NCI-H446 treated with DMSO at 0.1 percent for 48 hours (cell line): ENCODE results near the gene ASXL1.

Source experiments
- DNase-seq: peaks from one replicate; lab custom pipeline; 2025; lab: John Stamatoyannopoulos, UW

ASXL1 gene

DNA sequence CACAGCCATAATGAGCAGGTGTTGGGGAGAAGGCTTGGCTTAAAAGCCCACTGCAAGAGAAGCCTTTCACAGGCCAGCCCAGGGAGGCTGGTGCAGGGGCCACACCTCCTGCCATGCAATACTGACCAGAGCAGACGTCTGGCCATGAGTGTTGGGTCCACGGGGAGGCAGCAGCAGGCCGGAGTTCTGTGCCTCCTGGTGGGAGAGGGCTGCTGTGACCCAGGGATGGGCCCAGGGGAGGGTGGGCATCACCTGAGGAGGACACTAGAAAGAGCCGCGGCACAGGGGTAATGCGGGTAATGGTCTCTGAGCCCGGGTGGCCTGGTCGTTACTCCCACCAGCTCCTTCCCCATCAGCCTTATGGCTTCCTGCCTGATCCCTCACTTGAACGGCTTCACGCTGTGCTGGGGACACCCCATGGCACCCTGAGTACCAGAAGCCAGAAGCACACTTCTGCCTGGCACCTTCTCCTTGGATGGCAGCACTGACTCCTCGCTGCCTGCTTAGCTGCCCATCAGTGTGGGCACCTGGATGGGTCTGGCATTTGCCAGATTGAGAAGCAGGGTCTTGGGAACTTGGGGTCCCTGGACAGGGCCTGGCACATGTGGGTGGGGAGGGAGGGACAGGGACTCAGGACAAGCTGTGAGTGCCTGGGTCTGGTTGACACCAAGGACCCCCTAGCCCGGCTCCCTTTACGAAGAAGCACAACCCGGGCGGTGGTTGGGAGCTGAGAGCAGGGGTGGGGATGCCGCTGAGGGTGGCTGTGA lies 108.8 kb downstream of the ASXL1 start:
- DNase-seq = no peak

DNA sequence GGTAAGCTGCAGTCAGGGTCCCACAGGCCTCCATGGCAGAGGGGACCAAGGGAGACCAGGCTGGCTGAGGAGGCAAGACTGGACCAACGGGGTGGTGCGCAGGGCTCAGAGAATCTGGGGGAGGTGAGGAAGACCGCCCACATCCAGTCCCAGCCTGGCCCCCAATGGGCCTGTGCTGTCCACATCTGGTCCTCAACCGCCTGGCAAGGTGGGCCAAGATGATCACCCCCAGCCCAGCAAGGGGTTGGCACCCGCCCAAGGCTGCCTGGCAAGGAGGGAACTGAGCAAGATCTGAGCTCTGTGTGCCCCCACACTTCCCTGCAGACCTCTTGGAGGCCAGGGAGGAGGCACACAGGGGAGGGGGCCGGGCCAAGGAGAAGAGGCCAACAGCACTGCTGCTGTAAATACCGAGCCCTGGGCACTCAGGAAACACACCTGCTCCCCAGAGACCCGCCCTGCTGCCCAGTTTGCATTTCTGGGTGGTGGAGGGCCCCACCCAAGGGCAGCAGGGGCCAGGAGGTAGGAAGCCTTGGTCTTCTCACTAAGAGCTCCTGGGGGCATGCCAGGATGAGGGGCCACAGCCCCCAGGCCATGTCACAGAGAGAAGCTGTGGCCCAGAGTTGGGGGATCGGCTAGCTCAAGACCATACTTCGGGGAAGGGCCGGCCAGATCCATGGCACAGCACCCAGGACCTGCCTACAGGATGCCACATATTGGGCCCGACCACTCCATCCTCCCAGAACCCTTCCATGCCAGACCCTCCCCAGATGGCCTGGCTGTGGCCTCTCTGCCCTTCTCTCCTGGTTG lies 109.6 kb downstream of the ASXL1 start:
- DNase-seq = no peak

DNA sequence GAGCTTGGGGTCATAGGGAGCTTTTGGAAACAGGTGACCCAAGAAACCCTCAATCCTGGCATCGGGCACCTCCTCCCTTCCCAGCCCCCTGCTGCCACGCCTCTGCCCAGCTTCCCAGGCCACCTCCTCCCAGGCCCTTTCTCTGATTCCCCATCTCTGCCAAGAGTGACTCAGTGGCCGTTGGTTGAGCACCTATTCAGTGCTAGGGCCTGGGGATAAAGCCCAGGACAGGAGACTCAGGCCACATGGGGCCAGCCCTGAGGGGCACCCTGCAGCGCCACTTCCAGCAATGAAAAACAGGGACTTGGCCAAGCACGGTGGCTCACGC lies 110.1 kb downstream of the ASXL1 start:
- DNase-seq = no peak

DNA sequence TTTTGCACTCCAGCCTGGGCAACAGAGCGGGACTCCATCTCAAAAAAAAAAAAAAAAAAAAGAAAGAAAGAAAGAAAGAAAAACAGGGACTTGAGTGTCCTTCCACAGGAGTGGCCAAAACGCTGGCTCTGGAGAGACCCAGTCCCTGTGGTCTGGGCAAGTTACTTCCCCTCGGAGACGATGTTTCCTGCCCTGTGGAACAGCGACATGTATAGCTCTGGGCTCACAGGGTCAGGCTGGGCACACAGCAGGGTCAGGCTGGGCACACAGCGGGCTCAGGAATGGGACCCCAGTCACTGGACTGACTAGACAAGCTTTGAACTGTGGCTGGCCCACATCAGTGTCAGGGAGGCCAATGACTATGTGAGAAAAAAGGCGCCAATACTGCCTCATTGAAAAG lies 110.7 kb downstream of the ASXL1 start:
- DNase-seq = no peak

DNA sequence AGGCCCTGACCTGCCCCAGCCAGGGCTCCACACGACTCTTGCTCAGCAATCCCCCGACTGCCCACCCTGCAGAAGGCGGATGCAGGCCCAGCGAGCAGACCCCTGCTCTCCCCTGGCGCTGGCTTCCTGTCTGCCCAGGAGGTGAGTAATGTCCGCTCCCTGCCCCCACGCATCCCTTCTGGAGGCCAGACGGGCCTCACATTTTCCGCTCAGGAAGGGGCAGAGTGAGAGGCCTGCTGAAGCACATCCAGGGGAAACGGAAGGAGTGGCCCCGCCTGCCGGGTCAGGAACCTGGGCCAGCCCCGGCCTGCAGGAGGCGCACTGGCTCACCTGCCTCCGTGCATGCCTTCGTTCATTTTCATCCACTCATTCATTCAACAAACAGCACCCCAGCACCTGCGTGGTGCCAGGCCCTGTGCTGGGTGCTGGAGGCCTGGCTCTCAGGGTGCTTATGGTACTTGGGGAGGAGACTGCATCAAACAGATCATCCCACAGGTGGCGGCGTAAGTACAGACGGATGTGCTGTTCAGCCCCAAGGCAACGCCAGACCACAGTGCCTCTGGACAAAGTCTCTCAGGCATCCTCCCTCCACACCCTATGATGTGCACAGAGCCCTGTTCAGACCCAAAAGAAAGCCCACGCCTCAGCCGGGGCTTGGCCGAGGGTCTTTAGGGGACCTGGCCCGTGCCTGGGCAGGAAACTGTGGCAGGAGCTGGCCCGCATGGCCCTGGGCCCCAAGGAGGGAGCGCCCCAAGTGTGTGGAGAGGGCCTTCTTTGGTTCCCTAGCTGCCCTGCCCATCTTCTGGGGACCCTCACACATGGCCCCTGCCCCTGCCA lies 112.1 kb downstream of the ASXL1 start:
- no peak for DNase-seq

DNA sequence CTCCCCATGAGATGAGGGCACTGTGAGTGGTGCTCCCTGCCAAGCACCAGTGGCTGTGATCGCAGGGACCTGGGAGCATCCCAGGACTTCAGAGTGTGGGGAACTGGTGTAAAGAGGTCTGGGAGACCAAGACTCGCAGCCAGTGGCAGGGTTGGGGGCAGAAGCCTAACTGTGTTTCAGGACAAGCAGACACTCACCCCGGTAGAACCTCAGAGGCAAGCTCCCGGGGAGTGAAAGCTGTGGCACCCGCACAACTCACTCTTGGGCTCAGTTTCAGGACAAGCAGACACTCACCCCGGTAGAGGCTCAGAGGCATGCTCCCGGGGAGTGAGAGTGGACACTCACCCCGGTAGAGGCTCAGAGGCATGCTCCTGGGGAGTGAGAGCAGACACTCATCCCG lies 112.8 kb downstream of the ASXL1 start:
- no peak for DNase-seq

DNA sequence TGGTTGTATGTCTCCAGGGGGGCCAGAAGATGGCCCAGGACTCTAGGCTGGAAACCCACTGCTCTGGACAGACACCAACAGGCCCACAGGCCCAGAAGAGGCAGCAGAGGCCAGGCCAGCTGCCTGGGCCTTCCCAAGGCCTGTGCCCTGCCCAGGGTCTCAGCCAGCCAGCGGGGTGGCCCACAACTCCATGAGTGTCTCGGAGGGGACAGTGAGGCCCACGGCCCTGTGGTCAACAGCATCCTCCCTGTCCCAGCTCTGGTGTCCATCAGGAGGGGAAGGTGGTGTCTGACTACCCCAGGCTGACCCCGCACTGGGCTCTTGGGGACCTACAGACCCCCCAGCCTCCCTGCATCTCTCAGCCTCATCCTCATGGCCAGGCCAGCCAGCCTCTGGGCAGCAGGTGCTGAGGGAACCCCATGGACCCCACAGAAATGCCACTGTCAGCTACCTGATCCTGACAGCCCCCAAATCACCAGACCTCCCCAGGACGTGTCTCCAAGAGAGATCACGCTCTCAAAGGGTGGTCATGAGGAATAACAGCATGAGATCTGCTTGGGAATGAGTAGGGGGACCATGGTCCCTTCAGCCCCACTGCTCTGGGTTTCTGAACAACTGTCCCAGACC lies 114.6 kb downstream of the ASXL1 start:
- DNase-seq = no peak

DNA sequence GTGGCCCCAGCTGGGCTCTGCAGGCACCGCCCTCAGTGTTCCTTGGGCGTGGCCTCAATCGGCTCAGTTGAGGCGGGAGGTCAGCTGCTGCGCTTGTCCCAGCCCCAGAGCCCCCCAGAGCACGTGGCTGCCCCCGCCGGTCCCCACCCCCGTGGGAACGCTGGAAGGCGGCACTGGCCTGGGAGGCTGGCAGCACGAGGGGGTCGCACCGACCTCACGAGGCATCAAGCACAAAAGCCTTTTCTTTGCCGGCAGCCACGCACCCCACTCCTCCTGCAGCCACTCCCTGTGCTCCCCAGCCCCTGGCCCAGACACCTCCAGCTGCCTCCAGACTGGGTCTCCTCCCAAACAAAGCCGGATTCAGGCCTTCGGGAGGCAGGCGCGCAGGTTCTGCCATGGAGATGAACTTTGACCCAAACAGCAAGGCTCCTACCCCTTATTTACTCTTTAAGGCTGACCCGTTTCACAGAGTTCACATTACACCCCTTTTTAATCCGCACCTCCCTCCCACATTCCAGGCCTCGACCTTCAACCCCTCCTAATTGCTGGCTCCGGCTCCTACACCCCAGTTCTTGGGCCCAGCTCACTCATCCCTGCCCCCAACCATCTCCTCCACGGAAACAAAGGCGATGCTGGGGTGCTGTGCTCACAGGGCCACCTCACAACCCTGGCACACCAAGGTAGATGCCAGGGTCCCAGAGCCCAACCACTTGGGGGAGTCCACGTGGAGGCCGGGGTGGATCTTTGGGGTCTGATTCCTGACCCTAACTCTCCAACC lies 115.3 kb downstream of the ASXL1 start:
- no peak for DNase-seq

DNA sequence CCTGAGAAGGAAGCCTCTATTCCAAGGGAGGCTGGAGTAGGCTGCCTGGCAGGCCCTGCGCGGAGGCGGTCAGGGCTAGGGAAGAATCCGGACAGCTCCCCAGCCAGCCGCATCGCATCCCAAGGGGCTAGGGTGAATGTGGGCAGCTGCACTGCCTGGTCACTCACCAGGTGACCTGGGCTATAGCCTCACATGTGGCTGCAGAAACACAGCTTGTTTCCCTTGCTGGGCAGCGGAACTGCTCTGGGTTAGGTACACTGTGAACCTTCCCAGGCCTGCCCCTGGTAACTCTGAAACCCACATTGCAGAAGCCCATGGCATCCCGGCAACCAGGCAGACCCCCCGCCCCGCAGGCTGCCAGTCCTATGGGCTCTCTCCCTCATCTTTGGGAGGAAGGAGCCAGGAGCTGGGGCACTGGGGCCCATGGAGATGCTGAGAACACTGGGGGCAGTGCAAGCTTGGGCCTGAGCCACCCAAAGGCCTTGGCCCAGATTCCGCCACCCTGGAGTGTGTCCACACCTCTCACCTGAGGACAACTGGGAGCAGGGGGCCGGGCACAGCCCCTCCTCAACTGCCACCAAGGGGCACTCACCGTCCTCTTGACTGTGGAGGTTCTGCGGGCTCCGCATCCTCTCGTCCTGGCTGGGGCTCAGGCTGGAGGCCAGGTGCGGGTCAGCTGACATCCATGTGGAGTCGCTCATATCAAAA lies 116.0 kb downstream of the ASXL1 start:
- DNase-seq = no peak

DNA sequence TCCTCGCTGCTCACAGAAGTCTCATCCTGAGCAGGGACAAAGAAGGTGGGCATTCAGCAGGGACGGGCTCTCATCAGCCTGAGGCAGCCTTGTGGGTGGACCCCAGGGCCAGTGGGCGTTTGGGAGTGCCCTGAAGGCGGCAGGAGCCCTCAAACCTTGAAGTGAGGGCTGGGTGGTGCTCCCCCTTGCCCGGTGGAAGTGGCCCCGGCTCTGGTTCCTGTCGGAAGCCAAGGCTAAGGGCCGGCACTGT lies 116.5 kb downstream of the ASXL1 start:
- no peak for DNase-seq

DNA sequence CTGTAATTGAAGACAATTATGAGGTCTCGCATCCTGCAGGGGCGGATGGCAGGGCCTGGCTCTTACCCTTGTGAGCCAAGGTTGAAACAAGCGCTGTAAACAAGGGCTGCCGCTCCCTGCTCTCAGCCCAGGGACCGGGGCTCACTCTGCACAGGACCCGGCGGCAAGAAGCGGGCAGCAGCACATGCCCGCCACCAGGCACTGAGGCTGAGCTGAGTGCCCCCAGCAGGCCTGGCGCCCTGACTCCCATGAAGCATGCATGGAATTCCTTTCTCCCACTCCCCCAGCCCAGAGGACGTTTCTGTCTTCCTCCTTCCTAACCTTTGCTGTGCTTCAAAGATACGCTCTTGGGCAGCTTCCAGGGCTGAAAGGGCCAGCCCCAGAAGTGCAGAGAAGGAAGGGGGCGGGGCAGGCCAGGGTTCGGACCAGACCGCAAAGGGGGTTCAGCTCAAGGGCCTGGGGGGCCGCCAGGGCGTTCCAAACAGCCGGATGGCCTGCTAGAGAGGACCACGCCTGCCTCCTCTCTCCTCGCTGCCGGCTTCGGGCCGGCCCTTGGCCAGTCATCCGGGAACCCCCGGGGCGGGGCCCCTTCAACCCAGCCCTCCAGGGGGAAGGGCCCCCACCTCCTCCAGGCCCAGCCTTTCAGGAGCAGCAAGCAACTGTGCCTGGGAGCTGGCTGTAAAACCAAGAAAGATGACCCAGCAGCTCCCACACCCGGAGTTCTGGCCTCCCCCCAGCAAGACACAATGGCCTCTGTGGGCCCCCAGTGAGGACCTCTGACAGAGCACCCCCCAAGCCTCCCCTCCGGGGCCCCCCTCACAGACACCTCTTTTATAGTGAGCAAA lies 117.1 kb downstream of the ASXL1 start:
- DNase-seq = no peak

DNA sequence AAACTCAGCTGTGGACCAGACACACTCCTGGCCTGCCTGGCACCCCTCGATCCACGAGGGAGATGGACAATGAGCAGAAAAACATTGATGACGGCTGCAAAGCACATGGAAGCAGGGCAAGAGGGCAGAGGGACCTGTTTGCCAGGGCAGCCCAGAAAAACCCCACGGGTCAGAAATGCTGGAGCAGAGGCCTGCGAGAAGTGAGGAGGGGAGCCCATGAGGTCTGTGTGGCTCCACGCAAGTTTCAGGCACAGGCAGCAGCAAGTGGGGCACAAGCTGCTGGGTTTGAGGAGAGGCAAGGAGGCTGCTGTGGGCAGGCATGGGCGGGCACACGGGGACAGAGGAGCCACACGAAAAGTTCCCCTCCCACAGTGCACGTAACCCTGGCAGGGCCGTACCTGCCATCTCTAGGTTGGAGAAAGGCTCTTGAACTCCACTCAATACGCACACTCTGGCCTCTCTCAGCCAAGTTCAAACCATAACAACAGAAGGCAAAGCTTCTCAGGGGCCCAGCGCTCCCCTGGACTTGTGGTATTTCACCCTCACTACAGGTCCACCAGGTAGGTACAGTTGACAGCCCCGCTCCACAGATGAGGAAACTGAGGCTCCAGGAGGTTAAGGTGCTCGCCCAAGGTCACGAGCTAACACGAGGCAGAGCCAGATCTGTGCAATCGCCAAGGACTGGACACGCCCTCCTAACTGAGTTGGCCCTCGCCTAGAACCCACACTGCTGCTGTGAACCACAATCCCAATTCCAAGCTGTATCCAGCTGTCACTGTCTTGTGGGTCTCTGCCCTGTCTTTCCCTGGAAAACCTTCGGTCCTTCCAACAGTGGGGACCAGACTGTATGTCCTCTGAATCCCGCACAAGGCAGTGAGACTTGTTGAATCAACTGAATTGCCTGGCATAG lies 118.8 kb downstream of the ASXL1 start:
- no peak for DNase-seq

DNA sequence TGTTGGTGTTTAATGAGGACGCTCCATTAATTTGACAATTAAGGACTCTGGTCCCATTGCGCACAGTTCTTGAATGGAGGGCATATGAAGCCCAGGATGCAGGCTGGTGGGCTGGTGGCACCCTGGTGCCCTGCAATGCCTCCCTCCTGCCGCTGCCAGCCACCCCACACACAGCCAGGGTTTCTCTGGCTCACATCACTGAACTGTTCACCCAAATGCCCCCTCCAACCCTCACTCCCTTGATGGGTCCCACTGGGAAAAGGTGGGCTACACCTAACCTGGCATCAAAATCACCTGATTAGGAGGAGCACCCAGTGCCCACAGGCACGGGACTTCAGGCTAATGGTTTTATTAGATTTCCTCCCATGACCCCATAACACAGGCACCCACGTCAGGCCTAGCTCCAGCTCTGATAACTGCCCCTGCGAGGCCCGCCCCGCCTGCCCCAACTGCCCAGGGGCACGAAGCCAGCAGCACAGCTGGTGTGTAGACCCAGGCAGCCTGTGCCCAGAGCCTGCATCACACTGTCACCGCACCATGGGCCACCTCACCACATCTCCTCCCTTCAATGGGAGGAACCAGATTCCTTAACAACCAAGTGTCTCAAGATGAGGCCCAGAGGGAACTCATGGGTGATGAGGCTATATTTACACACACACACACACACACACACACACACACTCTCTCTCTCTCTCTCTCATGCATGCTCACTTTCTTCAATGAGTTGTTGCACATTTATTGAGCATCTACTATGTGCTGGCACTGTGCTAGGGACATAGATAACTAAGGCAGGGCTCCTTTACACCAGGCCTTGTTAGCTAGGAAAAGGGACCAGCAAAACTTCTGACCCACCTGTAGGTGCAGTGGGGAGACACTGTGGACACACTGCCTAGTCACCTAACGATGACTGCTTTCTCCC lies 119.7 kb downstream of the ASXL1 start:
- DNase-seq = no peak

DNA sequence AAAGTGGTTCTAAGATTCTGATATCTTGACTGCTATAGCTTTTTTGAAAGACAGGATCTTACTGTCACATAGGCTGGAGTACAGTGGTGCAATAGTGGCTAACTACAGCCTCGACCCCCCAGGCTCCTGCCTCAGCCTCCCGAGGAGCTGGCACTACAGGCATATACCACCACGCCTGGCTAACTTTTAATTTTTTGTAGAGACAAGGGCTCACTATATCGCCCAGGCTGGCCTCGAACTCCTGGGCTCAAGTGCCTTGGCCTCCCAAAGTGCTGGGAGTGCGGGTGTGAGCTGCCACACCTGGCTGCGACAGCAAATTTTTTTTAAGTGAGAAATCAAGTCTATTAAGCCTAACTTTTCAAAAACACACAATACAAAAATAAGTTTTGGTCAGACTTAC lies 120.4 kb downstream of the ASXL1 start:
- DNase-seq = no peak

DNA sequence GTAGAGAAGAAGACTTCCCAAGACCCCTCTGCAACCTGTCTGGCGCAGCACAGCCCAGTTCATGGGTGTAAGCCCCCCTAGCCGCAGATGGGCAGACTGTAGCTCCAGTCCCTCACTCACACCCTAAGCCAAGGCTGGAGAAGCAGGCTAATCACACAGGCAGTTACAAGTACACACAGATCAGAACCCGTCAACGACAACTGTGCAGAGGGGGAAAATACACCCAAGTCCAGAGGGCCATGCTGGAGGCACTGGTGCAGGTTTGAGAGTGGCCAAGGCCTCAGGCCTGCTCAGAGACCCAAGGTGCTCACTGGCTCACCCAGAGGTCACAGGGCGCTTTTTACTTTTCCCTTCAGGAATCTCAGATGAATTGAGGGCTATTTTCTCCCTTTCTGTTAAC lies 120.9 kb downstream of the ASXL1 start:
- DNase-seq = no peak

DNA sequence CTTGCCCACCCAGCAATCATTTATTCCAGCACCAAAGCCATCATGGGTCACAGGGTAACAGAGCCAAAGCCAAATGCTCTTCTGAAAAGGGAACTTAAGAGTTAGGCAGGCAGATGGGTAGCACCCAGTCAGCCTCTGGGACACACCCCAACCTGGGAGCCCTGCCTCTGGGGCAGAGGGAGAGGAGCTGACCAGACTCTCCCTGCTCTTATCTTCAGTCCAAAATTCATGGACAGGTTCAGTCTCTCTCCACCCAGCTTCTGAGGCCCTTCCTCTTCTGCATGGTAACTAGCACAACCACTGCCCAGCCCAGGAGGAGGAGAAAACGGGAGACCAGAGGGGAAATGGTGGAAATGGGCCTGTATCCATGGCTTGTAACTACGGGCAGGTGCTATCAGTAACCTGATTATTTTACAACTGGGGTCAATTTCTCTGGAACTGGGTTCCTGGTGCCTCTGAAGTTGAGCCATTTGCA lies 121.6 kb downstream of the ASXL1 start:
- DNase-seq = no peak

DNA sequence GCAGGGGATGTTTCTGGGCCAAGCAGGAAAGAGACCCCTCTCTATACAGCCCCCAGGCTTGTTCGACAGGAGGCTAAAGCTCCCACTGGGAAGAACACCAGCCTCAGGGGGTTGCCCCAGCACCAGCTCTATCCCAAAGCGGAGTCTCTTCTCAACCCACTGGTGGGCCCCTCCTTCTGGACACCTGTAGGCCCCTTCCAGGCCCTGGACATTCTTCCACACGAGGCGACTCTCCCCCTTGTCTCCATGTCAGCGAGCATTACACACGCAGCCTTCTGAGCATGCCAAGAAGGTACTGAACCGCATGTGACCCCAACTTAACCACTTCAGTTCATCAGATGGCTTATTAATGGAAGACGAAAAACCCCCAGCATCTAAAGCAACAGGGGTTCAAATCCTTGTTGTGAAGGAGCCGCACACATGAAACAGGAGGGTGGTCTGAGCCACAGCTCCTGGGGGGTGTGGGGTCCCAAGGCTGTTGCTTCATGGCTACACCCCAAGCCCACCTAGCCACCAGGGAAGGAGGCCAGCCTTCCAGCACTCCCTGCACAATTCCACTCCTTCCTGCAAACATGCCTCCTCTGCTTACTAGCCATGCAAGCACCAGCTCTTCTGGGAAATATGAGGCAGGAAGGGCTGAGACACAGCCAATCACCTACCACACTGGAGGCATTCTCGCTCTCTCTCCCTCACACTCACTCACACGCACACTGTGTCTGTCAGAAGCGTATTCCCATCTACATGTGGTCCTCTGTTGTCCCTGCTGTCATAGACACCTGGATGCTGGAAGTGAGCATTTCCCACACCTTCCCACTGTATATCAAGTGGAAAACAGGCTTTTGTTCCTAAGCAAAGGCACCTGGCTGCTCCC lies 122.5 kb downstream of the ASXL1 start:
- DNase-seq = no peak
